Chondrocyte (in vitro differentiated cells): ENCODE data around the gene ELMO1. TPM values are rescaled to one million over a fixed set of nuclear protein-coding genes. Genes with fewer than 3 reads are reported as not detected.
A peak's percentile ranks its signal among the peaks of the same experiment; 100 is the strongest.
"Not testable (repeated sequence)": the region's sequence is repeated elsewhere in the genome, so short reads cannot be mapped to it uniquely, and the experiment has no call there.

Source experiments
- DNase-seq: peaks from one replicate; pipeline ENCODE4 v3.0.0; 2021; ENCODE audit warnings: mixed read lengths, low spot score
- H3K27ac Mint-ChIP-seq: one replicate; pipeline ENCODE4 v1.8.0; 2021; ENCODE audit warnings: mild to moderate bottlenecking, moderate library complexity, mixed read lengths; ENCODE audit not compliant: unreplicated experiment
- H3K27me3 Mint-ChIP-seq: 2 replicates; pipeline ENCODE4 v1.8.0; 2021; ENCODE audit warnings: low read depth, mixed read lengths
- H3K36me3 Mint-ChIP-seq: 2 replicates; pipeline ENCODE4 v1.8.0; 2021; ENCODE audit warnings: low read depth, mixed read lengths
- H3K4me1 Mint-ChIP-seq: 2 replicates; pipeline ENCODE4 v1.8.0; 2021; ENCODE audit warnings: low read depth, mild to moderate bottlenecking, mixed read lengths
- H3K4me3 Mint-ChIP-seq: one replicate; pipeline ENCODE4 v1.8.0; 2021; ENCODE audit warnings: mild to moderate bottlenecking, moderate library complexity, mixed read lengths; ENCODE audit not compliant: unreplicated experiment
- H3K9me3 Mint-ChIP-seq: 2 replicates; pipeline ENCODE4 v1.8.0; 2021; ENCODE audit warnings: low read depth, mixed read lengths
- CTCF ChIP-seq: fragments of 200-600 bp; sonication (generic); IDR thresholded peaks from 2 replicates; pipeline ENCODE4 v1.5.0; 2021; ENCODE audit warnings: antibody characterized with exemption, mild to moderate bottlenecking, moderate library complexity
- total RNA-seq: library from RNA; stranded (reverse); gene quantifications from 3 replicates; pipeline ENCODE4 v1.2.1, GENCODE V29; 2021

The ELMO1 gene
- total RNA-seq, 1 donor from 2014 or later, result 0.42 TPM

GRCh38 chr7:37142958-37143357, 305.7 kb downstream of the ELMO1 start:
- Mint-ChIP-seq H3K9me3 (peaks cover 26% of the 10 kb centered on the region), H3K27ac (no peak overlapping the region), H3K27me3 (no peaks in the 10 kb centered on the region), H3K36me3 (peaks cover 1% of the 10 kb centered on the region), H3K4me3 (no peak overlapping the region), H3K4me1 (no peaks in the 10 kb centered on the region)
- DNase-seq, result no peak
- no peak for TF ChIP-seq CTCF

- peak; percentile 69 for TF ChIP-seq CTCF
- Mint-ChIP-seq H3K36me3 (no peaks in the 10 kb centered on the region), H3K27ac (no peak overlapping the region), H3K27me3 (no peaks in the 10 kb centered on the region), H3K9me3 (peaks cover 34% of the 10 kb centered on the region), H3K4me1 (no peaks in the 10 kb centered on the region), H3K4me3 (no peak overlapping the region)
- no peak for DNase-seq
Observed at GRCh38 chr7:37141742-37142141, 306.9 kb downstream of the ELMO1 start.

GRCh38 chr7:37133902-37134301, 314.8 kb downstream of the ELMO1 start:
- H3K9me3 Mint-ChIP-seq, result peaks cover 18% of the 10 kb centered on the region
- H3K27ac Mint-ChIP-seq, DNase-seq, H3K4me1 Mint-ChIP-seq, H3K4me3 Mint-ChIP-seq, H3K27me3 Mint-ChIP-seq, H3K36me3 Mint-ChIP-seq: not testable (repeated sequence)

- Mint-ChIP-seq H3K4me1 (no peaks in the 10 kb centered on the region), H3K27ac (no peak overlapping the region), H3K9me3 (peaks cover 9% of the 10 kb centered on the region), H3K4me3 (no peak overlapping the region), H3K27me3 (no peaks in the 10 kb centered on the region), H3K36me3 (no peaks in the 10 kb centered on the region)
- no peak for TF ChIP-seq CTCF
- no peak for DNase-seq
Observed at GRCh38 chr7:37131855-37132254, 316.8 kb downstream of the ELMO1 start.

GRCh38 chr7:37129035-37129425, 319.6 kb downstream of the ELMO1 start:
- no peak for DNase-seq
- Mint-ChIP-seq H3K27ac (no peak overlapping the region), H3K4me3 (no peak overlapping the region), H3K4me1 (no peaks in the 10 kb centered on the region), H3K9me3 (peaks cover 8% of the 10 kb centered on the region), H3K27me3 (no peaks in the 10 kb centered on the region), H3K36me3 (peaks cover 2% of the 10 kb centered on the region)
- TF ChIP-seq CTCF, result no peak

GRCh38 chr7:37128327-37129034, 320.2 kb downstream of the ELMO1 start:
- Mint-ChIP-seq H3K4me3 (no peak overlapping the region), H3K9me3 (peaks cover 8% of the 10 kb centered on the region), H3K36me3 (peaks cover 2% of the 10 kb centered on the region), H3K4me1 (no peaks in the 10 kb centered on the region), H3K27ac (no peak overlapping the region), H3K27me3 (no peaks in the 10 kb centered on the region)
- no peak for DNase-seq
- TF ChIP-seq CTCF, result no peak
